Measurements from ENCODE around the gene G3BP2.
"Not testable (repeated sequence)": the region's sequence is repeated elsewhere in the genome, so short reads cannot be mapped to it uniquely, and the experiment has no call there.

G3BP2 gene

GRCh38 chr4:75673027-75673958 lies at the start of gene G3BP2:
Gene G3BP2 (minus strand): TSS chr4:75673411. CDS start chr4:75662025, 11,386 bp downstream.
- peak; percentile 99 for DNase-seq

- DNase-seq = no peak
Observed at GRCh38 chr4:75722417-75722816, 49.2 kb upstream of the G3BP2 start.

GRCh38 chr4:75718529-75718928 lies 45.3 kb upstream of the G3BP2 start:
- no peak for DNase-seq

- no peak for DNase-seq
Observed at GRCh38 chr4:75717408-75717807, 44.2 kb upstream of the G3BP2 start.

GRCh38 chr4:75716054-75716453 lies 42.8 kb upstream of the G3BP2 start:
- DNase-seq = not testable (repeated sequence)

- no peak for DNase-seq
Observed at GRCh38 chr4:75715105-75715799, 42.0 kb upstream of the G3BP2 start.

GRCh38 chr4:75714704-75715103 lies 41.5 kb upstream of the G3BP2 start:
- no peak for DNase-seq

- no peak for DNase-seq
Observed at GRCh38 chr4:75714011-75714410, 40.8 kb upstream of the G3BP2 start.

GRCh38 chr4:75710246-75710645 lies 37.0 kb upstream of the G3BP2 start:
- no peak for DNase-seq

GRCh38 chr4:75708218-75708691 lies 35.0 kb upstream of the G3BP2 start:
- peak; percentile 40 for DNase-seq

GRCh38 chr4:75705198-75705977 lies 32.2 kb upstream of the G3BP2 start:
- no peak for DNase-seq

- no peak for DNase-seq
Observed at GRCh38 chr4:75702919-75703411, 29.8 kb upstream of the G3BP2 start.

GRCh38 chr4:75699299-75699698 lies 26.1 kb upstream of the G3BP2 start:
- no peak for DNase-seq

GRCh38 chr4:75698963-75699228 lies 25.7 kb upstream of the G3BP2 start:
- no peak for DNase-seq

GRCh38 chr4:75698162-75698962 lies 25.2 kb upstream of the G3BP2 start:
- peak; percentile 28 for DNase-seq

- DNase-seq = no peak
Observed at GRCh38 chr4:75696581-75696980, 23.4 kb upstream of the G3BP2 start.

GRCh38 chr4:75696071-75696470 lies 22.9 kb upstream of the G3BP2 start:
- no peak for DNase-seq

- DNase-seq = not testable (repeated sequence)
Observed at GRCh38 chr4:75692066-75692465, 18.9 kb upstream of the G3BP2 start.

GRCh38 chr4:75687125-75687524 lies 13.9 kb upstream of the G3BP2 start:
- not testable (repeated sequence) for DNase-seq

GRCh38 chr4:75686346-75686745 lies 13.1 kb upstream of the G3BP2 start:
- no peak for DNase-seq

GRCh38 chr4:75685546-75686189 lies 12.5 kb upstream of the G3BP2 start:
- no peak for DNase-seq
